ENCODE results near the gene PDCD1. TPM values are rescaled to one million over a fixed set of nuclear protein-coding genes. Genes with fewer than 3 reads are reported as not detected.
"Not testable (repeated sequence)": the region's sequence is repeated elsewhere in the genome, so short reads cannot be mapped to it uniquely, and the experiment has no call there.

PDCD1 gene
- total RNA-seq, 1 donor from 2014 or later: not detected

GRCh38 chr2:241841181-241842066, 17.3 kb downstream of the PDCD1 start:
- no peak for DNase-seq (ENCODE audit: extremely low read depth, low read depth, low spot score)

GRCh38 chr2:241837197-241837965, 21.3 kb downstream of the PDCD1 start:
- DNase-seq (ENCODE audit: extremely low read depth, low read depth, low spot score): no peak

- DNase-seq (ENCODE audit: extremely low read depth, low read depth, low spot score): no peak
Observed at GRCh38 chr2:241836292-241836691, 22.4 kb downstream of the PDCD1 start.

GRCh38 chr2:241835611-241836010, 23.1 kb downstream of the PDCD1 start:
- DNase-seq (ENCODE audit: extremely low read depth, low read depth, low spot score): no peak

GRCh38 chr2:241834527-241835210, 24.0 kb downstream of the PDCD1 start:
- DNase-seq (ENCODE audit: extremely low read depth, low read depth, low spot score): no peak

GRCh38 chr2:241833756-241834526, 24.8 kb downstream of the PDCD1 start:
- DNase-seq (ENCODE audit: extremely low read depth, low read depth, low spot score): not testable (repeated sequence)

- no peak for DNase-seq (ENCODE audit: extremely low read depth, low read depth, low spot score)
Observed at GRCh38 chr2:241833101-241833663, 25.5 kb downstream of the PDCD1 start.

GRCh38 chr2:241827394-241827793, 31.3 kb downstream of the PDCD1 start:
- no peak for DNase-seq (ENCODE audit: extremely low read depth, low read depth, low spot score)

GRCh38 chr2:241823531-241824437, 34.9 kb downstream of the PDCD1 start:
- DNase-seq (ENCODE audit: extremely low read depth, low read depth, low spot score): not testable (repeated sequence)

GRCh38 chr2:241822264-241822623, 36.5 kb downstream of the PDCD1 start:
- DNase-seq (ENCODE audit: extremely low read depth, low read depth, low spot score): no peak

GRCh38 chr2:241821460-241822263, 37.0 kb downstream of the PDCD1 start:
- DNase-seq (ENCODE audit: extremely low read depth, low read depth, low spot score): no peak

GRCh38 chr2:241820625-241821384, 37.9 kb downstream of the PDCD1 start:
- no peak for DNase-seq (ENCODE audit: extremely low read depth, low read depth, low spot score)

- not testable (repeated sequence) for DNase-seq (ENCODE audit: extremely low read depth, low read depth, low spot score)
Observed at GRCh38 chr2:241819947-241820624, 38.6 kb downstream of the PDCD1 start.

GRCh38 chr2:241818943-241819270, 39.8 kb downstream of the PDCD1 start:
- DNase-seq (ENCODE audit: extremely low read depth, low read depth, low spot score): no peak

- no peak for DNase-seq (ENCODE audit: extremely low read depth, low read depth, low spot score)
Observed at GRCh38 chr2:241818229-241818942, 40.3 kb downstream of the PDCD1 start.

- not testable (repeated sequence) for DNase-seq (ENCODE audit: extremely low read depth, low read depth, low spot score)
Observed at GRCh38 chr2:241817821-241818215, 40.9 kb downstream of the PDCD1 start.
